OCI-LY1 (cell line): ENCODE measurements around the gene ATXN3.

Experiments
- H2AFZ ChIP-seq: fragments of 200-600 bp; sonication (generic), shearing (Covaris generic); 2 replicates; pipeline ENCODE4 v1.6.0; 2014; ENCODE audit warnings: antibody characterized with exemption, mild to moderate bottlenecking, low read length
- H3F3A ChIP-seq: fragments of 200-600 bp; sonication (generic), shearing (Covaris generic); 2 replicates; pipeline ENCODE4 v1.6.0; 2014; ENCODE audit warnings: mild to moderate bottlenecking, antibody characterized with exemption, low read length, moderate library complexity; ENCODE audit not compliant: insufficient read depth
- H3K27ac ChIP-seq: fragments of 200-600 bp; sonication (generic); 2 replicates; pipeline ENCODE4 v1.5.1; 2014; ENCODE audit warnings: low read length, mixed run types, mild to moderate bottlenecking, low read depth; ENCODE audit not compliant: poor library complexity, severe bottlenecking
- H3K27me3 ChIP-seq: fragments of 200-600 bp; sonication (generic); 2 replicates; pipeline ENCODE4 v1.6.0; 2014; ENCODE audit warnings: antibody characterized with exemption, mild to moderate bottlenecking, low read length, moderate library complexity; ENCODE audit not compliant: insufficient read depth
- H3K36me3 ChIP-seq: fragments of 200-600 bp; sonication (generic); 2 replicates; pipeline ENCODE4 v1.6.1; 2014; ENCODE audit warnings: mild to moderate bottlenecking, antibody characterized with exemption, low read length, moderate library complexity, mixed read lengths; ENCODE audit not compliant: insufficient read depth
- H3K4me1 ChIP-seq: fragments of 200-600 bp; sonication (generic); 2 replicates; pipeline ENCODE4 v1.5.1; 2014; ENCODE audit warnings: mild to moderate bottlenecking, low read length, moderate library complexity; ENCODE audit not compliant: insufficient read depth, severe bottlenecking
- H3K4me2 ChIP-seq: fragments of 200-600 bp; sonication (generic), shearing (Covaris generic); 2 replicates; pipeline ENCODE4 v1.6.1; 2014; ENCODE audit warnings: low read length
- H3K4me3 ChIP-seq: fragments of 200-600 bp; sonication (generic); 2 replicates; pipeline ENCODE4 v1.5.1; 2014; ENCODE audit warnings: low read length, low read depth, mild to moderate bottlenecking, mixed read lengths; ENCODE audit not compliant: poor library complexity, severe bottlenecking
- H3K79me2 ChIP-seq: fragments of 200-600 bp; shearing (Covaris generic); 2 replicates; pipeline ENCODE4 v1.6.1; 2016; ENCODE audit warnings: mixed run types, low read length, mixed read lengths; ENCODE audit not compliant: insufficient read depth
- H3K9ac ChIP-seq: fragments of 200-600 bp; sonication (generic), shearing (Covaris generic); 2 replicates; pipeline ENCODE4 v1.6.1; 2014; ENCODE audit warnings: mild to moderate bottlenecking, low read length, mixed read lengths
- H3K9me2 ChIP-seq: fragments of 200-600 bp; sonication (generic), shearing (Covaris generic); 2 replicates; pipeline ENCODE4 v1.6.1; 2014; ENCODE audit warnings: low read depth, mild to moderate bottlenecking, low read length, mixed read lengths
- H3K9me3 ChIP-seq: fragments of 200-600 bp; shearing (Covaris generic); 2 replicates; pipeline ENCODE4 v1.6.1; 2014; ENCODE audit warnings: low read length, mixed read lengths
- H4K20me1 ChIP-seq: fragments of 200-600 bp; sonication (generic), shearing (Covaris generic); 2 replicates; pipeline ENCODE4 v1.6.0; 2016; ENCODE audit warnings: mild to moderate bottlenecking, low read length; ENCODE audit not compliant: insufficient read depth
- CTCF ChIP-seq: fragments of 200-600 bp; sonication (generic), shearing (Covaris generic); IDR thresholded peaks from 2 replicates; pipeline ENCODE4 v1.5.1; 2017; ENCODE audit warnings: mild to moderate bottlenecking, antibody characterized with exemption, low read length, moderate library complexity, mixed read lengths
- EZH2 ChIP-seq: fragments of 200-600 bp; sonication (generic), shearing (Covaris generic); IDR thresholded peaks from 2 replicates; pipeline ENCODE4 v1.8.0; 2017; ENCODE audit warnings: borderline replicate concordance, mixed run types, mild to moderate bottlenecking, antibody characterized with exemption, low read length, moderate library complexity, mixed read lengths

The ATXN3 gene

GRCh38 chr14:92039063-92039718 lies 67.2 kb downstream of the ATXN3 start:
- H3K27ac ChIP-seq: peak overlapping the region; percentile 75
- peak overlapping the region; percentile 39; the same call in 1 of the 2 replicates for H2AFZ ChIP-seq
- no peak for TF ChIP-seq CTCF
- no peak for TF ChIP-seq EZH2

GRCh38 chr14:92037989-92038388 lies 68.4 kb downstream of the ATXN3 start:
- no peak for TF ChIP-seq CTCF
- TF ChIP-seq EZH2: no peak
- Histone ChIP-seq H3K4me2 (peak overlapping the region; percentile 78), H3K9me2 (no peaks in the 10 kb centered on the region), H2AFZ (no peak overlapping the region), H3K27me3 (no peaks in the 10 kb centered on the region), H3K4me3 (peak overlapping the region; percentile 88), H4K20me1 (no peaks in the 10 kb centered on the region), H3K36me3 (peaks cover 17% of the 10 kb centered on the region), H3F3A (no peaks in the 10 kb centered on the region), H3K9ac (no peak overlapping the region), H3K4me1 (peaks cover 41% of the 10 kb centered on the region), H3K9me3 (no peaks in the 10 kb centered on the region), H3K79me2 (peaks cover 51% of the 10 kb centered on the region), H3K27ac (no peak overlapping the region)

More at GRCh38 chr14:92039063-92039718, 67.2 kb downstream of the ATXN3 start:
- Histone ChIP-seq H3K27me3 (no peaks in the 10 kb centered on the region), H3K4me3 (peak overlapping the region; percentile 88), H3K9me2 (no peaks in the 10 kb centered on the region), H3K4me1 (peaks cover 37% of the 10 kb centered on the region), H3K79me2 (peaks cover 51% of the 10 kb centered on the region), H3K9ac (peak overlapping the region; percentile 97), H3F3A (no peaks in the 10 kb centered on the region), H3K36me3 (peaks cover 11% of the 10 kb centered on the region; the same call in 1 of the 2 replicates), H3K9me3 (no peaks in the 10 kb centered on the region), H3K4me2 (peak overlapping the region; percentile 78), H4K20me1 (no peaks in the 10 kb centered on the region)

GRCh38 chr14:92035890-92036289 lies 70.5 kb downstream of the ATXN3 start:
- Histone ChIP-seq H3K9ac (no peak overlapping the region), H4K20me1 (no peaks in the 10 kb centered on the region), H3K27me3 (no peaks in the 10 kb centered on the region), H3K4me3 (no peak overlapping the region), H3K4me1 (peaks cover 36% of the 10 kb centered on the region), H3K27ac (no peak overlapping the region), H3F3A (no peaks in the 10 kb centered on the region), H3K79me2 (peaks cover 50% of the 10 kb centered on the region), H3K9me2 (no peaks in the 10 kb centered on the region), H3K4me2 (no peak overlapping the region), H3K9me3 (no peaks in the 10 kb centered on the region), H3K36me3 (peaks cover 30% of the 10 kb centered on the region), H2AFZ (no peak overlapping the region)
- TF ChIP-seq EZH2: no peak
- no peak for TF ChIP-seq CTCF
